Vagina (tissue), 2 donors: ENCODE measurements around the gene CALD1. TPM values are rescaled to one million over a fixed set of nuclear protein-coding genes. Genes with fewer than 3 reads are reported as not detected.

Experiments
- DNase-seq, 2 donors: peaks; one replicate each; pipeline ENCODE4 v3.0.0-alpha.2; 2017; ENCODE audit errors: extremely low spot score in 2 of 2
- H3K27ac ChIP-seq: fragments of 200-600 bp; sonication (generic); one replicate; pipeline ENCODE4 v1.5.1; 2019
- H3K27me3 ChIP-seq: fragments of 200-600 bp; sonication (generic); one replicate; pipeline ENCODE4 v1.5.1; 2019
- H3K36me3 ChIP-seq, 2 donors: fragments of 200-600 bp; sonication (generic); one replicate each; pipeline ENCODE4 v1.5.1; 2017 to 2019
- H3K4me1 ChIP-seq: fragments of 200-600 bp; sonication (generic); one replicate; pipeline ENCODE4 v1.5.1; 2019
- H3K4me3 ChIP-seq, 2 donors: fragments of 200-600 bp; sonication (generic); 1 replicate in 1 of 2; 2 replicates in 1 of 2; pipeline ENCODE4 v1.5.1; 2016 to 2019
- H3K9me3 ChIP-seq: fragments of 200-600 bp; sonication (generic); one replicate; pipeline ENCODE4 v1.5.1; 2019
- POLR2A ChIP-seq, 2 donors: fragments of 450-650 bp; IDR thresholded peaks; one replicate each; pipeline ENCODE4 v1.6.1; 2017; ENCODE audit warnings: antibody characterized with exemption in 2 of 2, mild to moderate bottlenecking in 2 of 2, moderate library complexity in 2 of 2
- POLR2AphosphoS5 ChIP-seq, 2 donors: sonication (generic); formaldehyde crosslinking; IDR thresholded peaks; one replicate each; pipeline ENCODE4 v1.9.0; 2017; ENCODE audit warnings: antibody characterized with exemption in 2 of 2, mild to moderate bottlenecking in 2 of 2, low read depth in 1 of 2; ENCODE audit not compliant: insufficient read depth in 1 of 2
- intact Hi-C: fragments of 100-400 bp; cut with DNase I; formaldehyde crosslinking; loops from one replicate; pipeline ENCODE4 v1.15.1; 2023
- total RNA-seq: library from RNA; depleted of rRNA; stranded (reverse); fragments of >200 nt; gene quantifications from one replicate; pipeline ENCODE4 v1.2.3, GENCODE V29; 2016
- TF ChIP-seq, protein P1 (sequence below), 3 experiments: fragments of 450-650 bp in 2 of 3; fragments of 200-600 bp in 1 of 3; sonication (generic) in 1 of 3; IDR thresholded peaks; one replicate each; pipeline ENCODE4 v1.5.1; 2017 to 2019; ENCODE audit warnings: antibody characterized with exemption in 3 of 3, mild to moderate bottlenecking in 2 of 3, moderate library complexity in 2 of 3

CALD1 gene
- total RNA-seq, 1 donor from 2014 or later = 343 TPM

DNA sequence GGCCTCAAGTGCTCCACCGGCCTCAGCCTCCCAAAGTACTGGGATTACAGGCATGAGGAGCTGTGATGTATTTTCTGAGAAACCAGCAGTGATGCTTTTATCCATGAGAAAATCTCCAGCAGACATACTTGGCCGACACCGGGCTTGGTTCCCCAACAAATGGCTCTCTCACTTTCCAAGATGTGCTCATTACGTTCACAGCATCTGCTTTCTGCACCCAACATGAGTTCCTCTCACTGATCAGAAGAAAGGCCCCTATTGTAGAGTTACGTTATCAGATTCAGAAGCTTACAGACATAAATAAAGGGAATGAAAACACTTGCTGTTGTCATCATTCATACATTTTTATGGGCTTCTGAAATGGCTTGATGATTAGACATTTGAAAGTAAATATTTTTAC is 95.0 kb downstream of the CALD1 start:
- no peaks in the 10 kb centered on the region for H3K9me3 ChIP-seq
- no peak overlapping the region for H3K4me3 ChIP-seq
- peak overlapping the region; percentile 15 for H3K27ac ChIP-seq
- intact Hi-C loops = no loop called here
- H3K27me3 ChIP-seq = no peaks in the 10 kb centered on the region
- TF ChIP-seq POLR2AphosphoS5 (IDR thresholded peaks at IDR 0.05; ENCODE audit: insufficient read depth in 1 of 2, low read depth in 1 of 2) = no peak
- TF ChIP-seq, protein P1, sequence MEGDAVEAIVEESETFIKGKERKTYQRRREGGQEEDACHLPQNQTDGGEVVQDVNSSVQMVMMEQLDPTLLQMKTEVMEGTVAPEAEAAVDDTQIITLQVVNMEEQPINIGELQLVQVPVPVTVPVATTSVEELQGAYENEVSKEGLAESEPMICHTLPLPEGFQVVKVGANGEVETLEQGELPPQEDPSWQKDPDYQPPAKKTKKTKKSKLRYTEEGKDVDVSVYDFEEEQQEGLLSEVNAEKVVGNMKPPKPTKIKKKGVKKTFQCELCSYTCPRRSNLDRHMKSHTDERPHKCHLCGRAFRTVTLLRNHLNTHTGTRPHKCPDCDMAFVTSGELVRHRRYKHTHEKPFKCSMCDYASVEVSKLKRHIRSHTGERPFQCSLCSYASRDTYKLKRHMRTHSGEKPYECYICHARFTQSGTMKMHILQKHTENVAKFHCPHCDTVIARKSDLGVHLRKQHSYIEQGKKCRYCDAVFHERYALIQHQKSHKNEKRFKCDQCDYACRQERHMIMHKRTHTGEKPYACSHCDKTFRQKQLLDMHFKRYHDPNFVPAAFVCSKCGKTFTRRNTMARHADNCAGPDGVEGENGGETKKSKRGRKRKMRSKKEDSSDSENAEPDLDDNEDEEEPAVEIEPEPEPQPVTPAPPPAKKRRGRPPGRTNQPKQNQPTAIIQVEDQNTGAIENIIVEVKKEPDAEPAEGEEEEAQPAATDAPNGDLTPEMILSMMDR (IDR thresholded peaks at IDR 0.05) = no peak
- no peak for TF ChIP-seq POLR2A (IDR thresholded peaks at IDR 0.05)
- H3K4me1 ChIP-seq = peaks cover 5% of the 10 kb centered on the region
- no peaks in the 10 kb centered on the region for H3K36me3 ChIP-seq
- no peak for DNase-seq

DNA sequence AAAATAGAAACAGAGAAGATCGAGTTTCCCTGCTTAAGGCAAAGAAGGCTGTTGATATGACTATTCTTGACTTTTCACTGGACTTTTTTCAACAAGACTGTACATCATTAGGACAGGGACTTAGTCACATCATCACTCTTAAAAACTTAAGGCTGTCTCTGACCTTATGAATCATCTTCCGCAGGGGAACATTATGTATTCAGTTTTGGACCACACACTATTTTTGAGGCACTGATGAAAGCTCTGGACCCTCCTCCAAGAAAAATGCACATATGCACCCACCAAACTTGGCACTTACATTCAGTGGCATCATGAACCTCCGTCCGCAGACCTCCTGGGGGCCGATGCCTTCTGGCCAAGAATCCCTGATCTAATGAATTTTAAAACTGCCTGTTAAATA is 96.4 kb downstream of the CALD1 start:
- no peaks in the 10 kb centered on the region for H3K36me3 ChIP-seq
- H3K4me3 ChIP-seq = no peak overlapping the region
- H3K4me1 ChIP-seq = peaks cover 5% of the 10 kb centered on the region
- intact Hi-C loops = no loop called here
- no peaks in the 10 kb centered on the region for H3K9me3 ChIP-seq
- H3K27me3 ChIP-seq = no peaks in the 10 kb centered on the region
- peak overlapping the region; percentile 55 for H3K27ac ChIP-seq
- no peak for DNase-seq
- TF ChIP-seq, protein P1 (IDR thresholded peaks at IDR 0.05) = no peak
- peak in 1 of 2 donors; percentile 28 for TF ChIP-seq POLR2AphosphoS5 (IDR thresholded peaks at IDR 0.05; ENCODE audit: insufficient read depth in 1 of 2, low read depth in 1 of 2)

DNA sequence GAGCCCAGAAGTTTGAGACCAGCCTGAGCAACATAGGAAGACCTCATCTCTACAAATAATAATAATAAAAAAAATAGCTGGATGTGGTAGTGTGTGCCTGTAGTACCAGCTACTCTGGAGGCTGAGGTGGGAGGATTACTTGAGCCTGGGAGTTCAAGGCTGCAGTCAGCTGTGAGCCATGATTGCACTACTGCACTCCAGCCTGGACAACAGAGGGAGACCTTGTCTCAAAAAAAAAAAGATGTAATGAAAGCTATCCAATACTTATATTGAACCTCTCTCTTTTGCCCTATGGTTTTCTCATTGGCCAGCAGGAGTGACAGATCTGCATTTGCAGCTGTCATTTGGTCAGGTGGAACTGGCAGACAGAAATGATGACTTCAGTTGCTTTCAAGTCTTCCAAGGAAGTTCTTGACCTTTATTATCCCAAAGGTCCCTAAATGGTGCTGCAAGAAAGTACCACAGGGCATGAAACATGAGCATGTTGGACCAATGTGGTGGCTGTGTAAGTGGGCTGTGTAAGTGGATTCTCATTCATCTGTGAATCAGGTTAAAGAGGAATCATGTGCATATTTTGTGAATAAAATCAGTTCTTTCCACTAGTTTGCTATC is 99.4 kb downstream of the CALD1 start:
- no peak for TF ChIP-seq POLR2AphosphoS5 (IDR thresholded peaks at IDR 0.05; ENCODE audit: insufficient read depth in 1 of 2, low read depth in 1 of 2)
- TF ChIP-seq, protein P1 (IDR thresholded peaks at IDR 0.05) = no peak
- no peak for TF ChIP-seq POLR2A (IDR thresholded peaks at IDR 0.05)
- Histone ChIP-seq H3K36me3 (no peaks in the 10 kb centered on the region), H3K4me3 (no peak overlapping the region), H3K27me3 (no peaks in the 10 kb centered on the region), H3K27ac (no peak overlapping the region), H3K9me3 (no peaks in the 10 kb centered on the region), H3K4me1 (no peaks in the 10 kb centered on the region)
- DNase-seq = no peak
- intact Hi-C loops = no loop called here

DNA sequence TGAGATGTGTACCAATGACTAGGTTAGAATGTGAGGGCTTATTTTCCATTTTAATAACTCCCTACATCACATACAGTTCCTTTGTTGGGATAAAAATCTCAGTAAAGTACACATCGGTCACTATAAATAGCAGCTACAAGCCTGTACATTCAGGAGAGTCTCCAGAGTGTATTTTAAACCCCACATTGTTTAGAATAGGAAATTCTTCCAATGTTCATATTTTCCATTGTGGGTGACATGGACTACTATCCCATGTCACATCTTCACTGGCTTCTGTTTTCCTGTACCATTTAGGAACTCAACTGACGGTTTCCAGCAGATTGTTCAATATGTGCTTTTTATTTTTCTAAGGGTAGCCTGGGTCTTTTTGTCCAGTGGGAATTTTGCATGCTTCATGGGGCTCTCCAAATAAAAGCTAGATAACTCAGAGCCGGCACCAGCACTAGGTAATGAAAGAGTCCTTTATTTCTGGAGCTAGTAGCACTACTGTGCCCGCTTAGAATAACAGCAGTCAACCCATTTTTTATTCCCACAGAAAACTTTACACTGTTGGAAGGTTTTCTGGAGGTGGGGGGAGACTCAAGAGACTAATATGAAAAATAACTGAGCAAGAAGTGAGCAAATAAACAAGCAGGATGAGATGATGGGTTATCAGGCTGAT is 100.5 kb downstream of the CALD1 start:
- no peaks in the 10 kb centered on the region for H3K27me3 ChIP-seq
- no peak overlapping the region for H3K27ac ChIP-seq
- no peaks in the 10 kb centered on the region for H3K4me1 ChIP-seq
- H3K36me3 ChIP-seq = no peaks in the 10 kb centered on the region
- intact Hi-C loops = loop anchor here (10.0 kb wide), 1 partner anchor 65 kb away; no protein-coding TSS in a partner anchor
- no peak for TF ChIP-seq POLR2AphosphoS5 (IDR thresholded peaks at IDR 0.05; ENCODE audit: insufficient read depth in 1 of 2, low read depth in 1 of 2)
- TF ChIP-seq POLR2A (IDR thresholded peaks at IDR 0.05) = no peak
- TF ChIP-seq, protein P1 (IDR thresholded peaks at IDR 0.05) = no peak
- no peak for DNase-seq
- H3K4me3 ChIP-seq = no peak overlapping the region
- H3K9me3 ChIP-seq = no peaks in the 10 kb centered on the region

DNA sequence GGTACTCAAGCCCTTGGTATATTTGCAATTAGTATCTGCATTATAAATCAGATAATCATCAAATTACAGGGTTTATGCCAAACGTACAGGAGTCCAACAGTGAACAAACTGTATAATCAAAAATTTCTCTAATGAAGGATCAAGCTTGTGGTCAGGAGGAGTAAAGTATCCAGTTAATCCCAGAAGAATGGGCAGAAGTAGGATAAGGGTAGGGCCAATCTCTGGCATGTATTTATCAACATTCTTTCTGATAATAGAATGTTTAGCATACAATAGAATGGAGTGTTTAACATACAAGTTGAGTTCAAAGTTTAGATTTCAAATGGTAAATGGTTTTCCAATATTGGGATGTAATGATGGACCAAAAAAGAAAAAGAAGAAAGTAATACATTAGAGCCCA is 103.0 kb downstream of the CALD1 start:
- peaks cover 20% of the 10 kb centered on the region for H3K4me1 ChIP-seq
- no peaks in the 10 kb centered on the region for H3K36me3 ChIP-seq
- H3K4me3 ChIP-seq = no peak overlapping the region
- intact Hi-C loops = loop anchor here (10.0 kb wide), 1 partner anchor 62 kb away; no protein-coding TSS in a partner anchor
- no peaks in the 10 kb centered on the region for H3K27me3 ChIP-seq
- no peaks in the 10 kb centered on the region for H3K9me3 ChIP-seq
- TF ChIP-seq POLR2AphosphoS5 (IDR thresholded peaks at IDR 0.05; ENCODE audit: insufficient read depth in 1 of 2, low read depth in 1 of 2) = no peak
- DNase-seq = no peak
- H3K27ac ChIP-seq = no peak overlapping the region
